HG02678 (cell line): ENCODE results near the gene ZDHHC6.
"Not testable (repeated sequence)": the region's sequence is repeated elsewhere in the genome, so short reads cannot be mapped to it uniquely, and the experiment has no call there.

Source experiments
- ATAC-seq: cut with Tn5 transposase; IDR thresholded peaks from one replicate; pipeline ENCODE4 v1.9.1; 2021; ENCODE audit warnings: mild to moderate bottlenecking, moderate library complexity; ENCODE audit not compliant: unreplicated experiment

ZDHHC6 gene

DNA sequence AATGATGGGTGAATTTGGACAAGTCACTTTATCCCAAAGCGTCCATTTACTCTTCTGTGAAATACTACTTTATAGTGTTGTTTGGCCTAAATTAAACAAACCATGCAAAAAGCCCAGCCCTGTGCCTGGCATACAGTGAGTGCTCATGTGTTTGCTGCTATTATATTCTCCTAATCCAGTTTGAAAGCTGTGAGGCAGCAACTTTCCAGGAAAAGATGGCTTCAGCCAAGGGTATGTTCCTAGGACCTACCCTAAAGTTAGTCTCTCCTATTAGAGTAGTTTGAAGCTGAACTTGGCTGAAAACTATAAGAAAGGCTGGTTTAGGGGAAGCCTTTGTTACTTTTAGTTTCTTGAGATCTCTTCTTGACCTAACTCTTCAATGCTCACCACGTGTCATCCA is 52.9 kb downstream of the ZDHHC6 start:
- no peak for ATAC-seq

DNA sequence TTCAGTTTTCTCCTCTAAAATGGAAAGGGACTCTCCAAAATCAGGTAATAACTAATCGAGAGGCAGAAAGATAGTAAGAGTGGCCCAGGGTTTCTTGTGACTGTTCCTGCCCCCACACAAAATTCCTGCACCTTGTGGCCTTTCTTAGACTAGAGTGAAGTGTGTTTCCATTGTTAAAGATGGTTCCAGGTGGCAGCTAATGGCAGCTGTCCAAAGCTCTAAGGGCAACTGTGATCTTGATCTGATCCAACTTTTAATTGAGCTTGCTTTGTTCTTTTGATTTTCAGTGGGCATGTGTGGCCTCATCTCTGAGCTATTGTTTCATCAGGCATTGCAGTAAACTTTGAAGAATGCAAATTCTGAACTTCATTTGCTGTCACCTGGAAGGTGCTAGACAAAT is 53.4 kb downstream of the ZDHHC6 start:
- ATAC-seq = no peak

DNA sequence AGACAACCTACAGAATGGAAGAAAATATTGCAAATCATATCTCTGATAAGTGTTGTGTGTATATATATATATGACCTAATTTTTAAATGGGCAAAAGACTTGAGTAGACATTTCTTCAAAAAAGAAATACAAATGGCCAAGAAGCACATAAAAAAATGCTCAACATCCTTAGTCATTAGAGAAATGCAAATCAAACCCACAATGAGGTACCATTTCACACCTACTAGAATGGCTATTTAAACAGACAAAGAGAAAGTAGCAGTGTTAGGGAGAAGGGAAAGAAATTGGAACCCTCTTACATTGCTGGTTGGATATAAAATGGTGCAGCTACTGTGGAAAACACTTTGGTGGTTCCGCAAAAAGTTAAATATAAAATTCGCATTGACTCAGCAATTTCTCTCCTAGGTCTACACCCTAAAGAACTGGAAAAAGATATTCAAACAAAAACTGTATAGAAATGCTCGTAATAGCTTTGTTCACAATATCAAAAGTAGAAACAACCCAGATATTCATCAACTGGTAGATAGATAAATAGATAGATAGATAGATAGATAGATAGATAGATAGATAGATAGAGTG is 56.5 kb downstream of the ZDHHC6 start:
- ATAC-seq = no peak

DNA sequence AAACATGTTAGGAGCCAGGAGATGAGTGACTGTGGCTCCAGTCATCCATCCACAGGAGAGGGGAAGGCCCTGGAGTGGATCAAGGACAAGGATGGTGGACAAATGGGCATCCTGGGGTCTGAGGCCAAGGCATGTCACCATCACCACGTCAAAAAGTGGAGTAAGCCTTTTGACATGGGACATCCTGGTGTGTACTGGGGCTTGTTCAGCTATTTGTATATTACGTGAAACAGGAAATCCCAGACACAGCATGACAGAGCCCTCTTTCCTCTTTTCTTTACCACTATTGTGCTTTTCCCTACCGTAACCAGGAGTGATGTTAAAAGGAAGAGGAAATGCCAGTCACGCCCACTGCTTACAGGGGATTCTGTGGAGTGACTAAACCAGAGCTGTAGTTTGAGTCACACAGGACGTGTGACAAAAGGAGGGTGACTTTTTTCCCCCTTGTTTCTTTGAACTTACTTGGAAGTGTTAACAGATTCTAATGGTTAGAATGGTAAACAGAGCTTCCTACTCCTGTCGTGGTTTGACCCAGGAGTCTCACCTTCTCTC is 57.4 kb downstream of the ZDHHC6 start:
- ATAC-seq = peak; percentile 67

DNA sequence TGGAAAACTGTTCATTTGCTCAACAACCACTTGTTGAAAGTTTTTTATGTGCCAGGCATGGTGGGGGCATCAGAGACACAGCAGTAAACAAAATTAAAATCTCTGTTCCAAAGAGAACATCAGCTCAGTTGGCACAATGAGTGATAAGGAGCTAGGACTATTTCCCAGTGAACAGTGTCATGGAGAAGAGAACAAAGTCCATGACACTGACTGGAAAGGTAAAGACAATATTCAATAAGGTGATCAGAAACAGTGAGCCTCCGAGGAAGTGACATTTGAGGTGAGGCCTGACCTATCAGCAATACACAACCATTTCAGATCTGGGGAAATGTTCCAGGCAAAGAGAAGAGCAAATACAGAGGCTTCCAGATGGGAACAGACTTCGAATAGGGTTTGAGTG is 58.2 kb downstream of the ZDHHC6 start:
- no peak for ATAC-seq

DNA sequence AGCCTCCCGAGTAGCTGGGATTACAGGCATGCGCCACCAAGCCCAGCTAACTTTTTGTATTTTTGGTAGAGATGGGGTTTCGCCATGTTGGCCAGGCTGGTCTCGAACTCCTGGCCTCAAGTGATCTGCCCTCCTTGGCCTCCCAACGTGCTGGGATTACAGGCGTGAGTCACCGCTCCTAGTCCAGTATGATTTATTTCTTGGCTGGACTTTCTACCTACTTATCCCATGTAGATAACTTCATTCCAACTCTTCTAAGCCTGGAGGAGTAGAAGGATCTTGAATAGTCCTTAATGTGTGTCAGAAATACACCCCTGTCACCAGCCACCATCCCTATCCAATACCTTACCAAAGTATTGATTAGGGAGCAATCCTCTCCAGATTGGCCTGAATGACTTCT is 58.7 kb downstream of the ZDHHC6 start:
- not testable (repeated sequence) for ATAC-seq

DNA sequence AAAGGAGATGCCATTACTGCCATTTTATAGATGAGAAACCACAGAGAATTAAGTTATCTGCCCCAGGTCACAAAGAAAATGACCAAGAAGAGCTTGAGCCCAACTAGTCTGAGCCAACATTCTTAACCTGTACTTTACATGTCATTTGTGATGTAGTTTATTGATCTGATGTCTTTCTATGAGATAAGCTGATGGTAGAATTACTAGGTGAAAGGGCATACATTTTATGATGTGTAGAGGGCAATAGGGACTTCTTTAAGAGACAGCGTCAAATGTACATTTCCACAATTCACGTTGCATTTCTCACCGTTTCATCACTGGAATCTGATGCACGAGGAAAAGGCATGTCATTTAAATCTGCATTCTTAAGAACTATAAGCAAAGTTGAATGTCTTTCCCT is 61.5 kb downstream of the ZDHHC6 start:
- ATAC-seq = no peak

DNA sequence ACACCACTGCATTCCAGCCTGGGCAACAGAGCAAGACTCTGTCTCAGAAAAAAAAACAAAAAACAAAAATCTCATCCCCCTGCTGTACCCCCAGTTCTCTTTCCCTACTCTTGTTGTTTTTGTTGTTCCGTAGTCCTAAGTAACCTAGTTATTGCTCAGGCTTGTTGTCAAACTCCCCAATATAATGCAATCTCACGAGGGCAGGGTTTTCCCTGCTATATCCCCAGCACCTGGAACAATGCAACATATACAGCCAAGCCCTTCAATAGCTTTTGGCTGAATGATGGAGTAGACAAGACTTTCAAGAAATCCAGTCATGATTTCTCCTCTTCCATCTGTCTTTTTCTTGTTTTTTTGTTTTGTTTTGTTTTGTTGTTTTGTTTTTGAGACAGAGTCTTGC is 62.6 kb downstream of the ZDHHC6 start:
- no peak for ATAC-seq

DNA sequence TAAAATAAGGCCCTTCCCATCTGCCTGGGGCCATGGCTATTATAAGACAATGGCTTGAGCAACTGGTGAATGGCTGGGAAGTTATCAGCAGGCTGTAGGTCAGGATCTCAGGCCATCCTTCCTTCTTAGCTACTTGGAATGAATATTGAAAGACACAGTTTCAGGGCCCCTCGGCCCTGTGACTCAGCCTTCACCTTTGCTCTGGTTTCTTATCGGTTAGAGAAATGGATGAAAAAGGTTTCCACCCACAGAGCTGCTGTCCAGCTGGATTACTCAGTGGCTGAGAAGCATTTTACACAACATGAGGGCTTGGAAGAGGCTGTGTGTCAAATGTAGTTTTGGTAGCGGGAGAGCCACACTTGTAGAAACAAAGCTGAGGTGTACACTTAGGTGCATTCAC is 63.4 kb downstream of the ZDHHC6 start:
- no peak for ATAC-seq

DNA sequence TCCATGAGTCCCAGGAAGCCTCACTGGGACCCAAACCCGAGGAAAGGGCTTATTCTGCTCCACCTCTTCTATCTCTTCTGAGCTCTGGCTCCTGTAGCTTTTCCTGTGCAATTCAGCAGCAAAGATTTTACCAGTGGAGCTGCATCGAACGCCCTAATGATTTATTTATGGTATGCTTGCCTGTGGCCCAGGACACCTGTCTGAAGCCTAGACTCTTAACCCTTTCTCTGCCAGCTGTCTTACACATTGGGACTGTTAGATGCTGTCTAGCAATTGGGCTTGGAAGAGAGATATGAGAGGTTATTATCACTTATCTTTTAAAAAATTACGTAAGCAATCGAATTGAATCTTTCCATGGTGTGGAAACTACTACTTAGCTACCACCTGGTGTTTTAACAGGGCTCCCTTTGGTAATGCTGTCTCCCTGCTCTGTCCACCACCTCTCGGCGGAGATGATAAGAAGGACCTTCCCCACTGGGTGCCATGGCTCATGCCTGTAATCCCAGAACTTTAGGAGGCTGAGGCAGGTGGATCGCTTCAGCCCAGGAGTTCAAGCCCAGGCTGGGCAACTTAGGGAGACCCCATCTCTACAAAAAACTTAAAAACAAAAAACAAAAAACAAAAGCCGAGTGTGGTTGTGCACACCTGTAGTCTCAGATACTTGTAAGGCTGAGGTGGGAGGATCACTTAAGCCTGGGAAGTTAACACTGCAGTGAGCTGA is 64.0 kb downstream of the ZDHHC6 start:
- ATAC-seq = no peak
